GM19438 (cell line): ENCODE results near the gene HOXC5.

ENCODE experiments used
- ATAC-seq: cut with Tn5 transposase; IDR thresholded peaks from one replicate; pipeline ENCODE4 v1.9.1; 2021; ENCODE audit warnings: low read depth; ENCODE audit not compliant: unreplicated experiment

The HOXC5 gene

DNA sequence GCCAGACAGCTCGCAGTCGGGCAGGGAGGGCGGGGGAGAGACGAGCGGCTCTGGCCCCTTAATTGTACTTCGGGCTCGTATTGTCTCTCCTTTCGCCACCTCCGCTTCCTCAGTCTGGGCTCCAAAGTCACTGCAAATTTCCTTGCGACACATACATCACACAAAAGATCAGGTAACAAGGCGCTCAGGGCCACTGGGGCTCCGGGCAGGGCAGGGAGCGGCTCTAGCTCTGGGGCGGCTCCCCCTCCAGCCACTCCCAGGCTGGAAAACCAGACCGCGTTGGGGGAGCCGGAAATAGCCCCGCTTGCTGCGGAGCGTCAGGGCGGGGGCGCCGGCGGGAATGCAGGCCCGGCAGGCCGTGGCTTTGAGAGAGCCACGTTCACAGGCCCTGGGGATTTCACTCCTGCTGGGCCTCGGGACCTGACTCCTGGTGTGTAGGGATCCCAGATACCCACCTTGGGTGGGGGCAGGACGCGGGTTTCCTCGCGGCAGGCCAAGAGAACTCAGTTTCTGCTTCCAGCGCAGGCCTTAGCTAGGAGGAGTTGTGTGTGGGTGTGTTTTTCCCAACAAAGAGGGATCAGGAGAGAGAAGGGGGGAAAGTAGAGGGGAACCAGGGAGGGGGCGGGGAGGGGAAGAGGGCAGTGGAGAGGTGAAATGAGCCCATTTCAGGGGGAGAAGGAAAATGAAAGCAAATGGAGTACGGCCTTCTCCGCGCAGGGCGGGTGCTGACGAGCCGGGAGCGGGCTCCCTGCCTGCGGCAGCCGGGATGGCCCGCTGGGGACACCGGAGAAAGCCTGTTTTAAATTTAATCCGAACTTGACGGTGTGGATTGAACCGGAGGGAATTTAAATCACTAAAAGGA is 37.2 kb upstream of the HOXC5 start:
- no peak for ATAC-seq

DNA sequence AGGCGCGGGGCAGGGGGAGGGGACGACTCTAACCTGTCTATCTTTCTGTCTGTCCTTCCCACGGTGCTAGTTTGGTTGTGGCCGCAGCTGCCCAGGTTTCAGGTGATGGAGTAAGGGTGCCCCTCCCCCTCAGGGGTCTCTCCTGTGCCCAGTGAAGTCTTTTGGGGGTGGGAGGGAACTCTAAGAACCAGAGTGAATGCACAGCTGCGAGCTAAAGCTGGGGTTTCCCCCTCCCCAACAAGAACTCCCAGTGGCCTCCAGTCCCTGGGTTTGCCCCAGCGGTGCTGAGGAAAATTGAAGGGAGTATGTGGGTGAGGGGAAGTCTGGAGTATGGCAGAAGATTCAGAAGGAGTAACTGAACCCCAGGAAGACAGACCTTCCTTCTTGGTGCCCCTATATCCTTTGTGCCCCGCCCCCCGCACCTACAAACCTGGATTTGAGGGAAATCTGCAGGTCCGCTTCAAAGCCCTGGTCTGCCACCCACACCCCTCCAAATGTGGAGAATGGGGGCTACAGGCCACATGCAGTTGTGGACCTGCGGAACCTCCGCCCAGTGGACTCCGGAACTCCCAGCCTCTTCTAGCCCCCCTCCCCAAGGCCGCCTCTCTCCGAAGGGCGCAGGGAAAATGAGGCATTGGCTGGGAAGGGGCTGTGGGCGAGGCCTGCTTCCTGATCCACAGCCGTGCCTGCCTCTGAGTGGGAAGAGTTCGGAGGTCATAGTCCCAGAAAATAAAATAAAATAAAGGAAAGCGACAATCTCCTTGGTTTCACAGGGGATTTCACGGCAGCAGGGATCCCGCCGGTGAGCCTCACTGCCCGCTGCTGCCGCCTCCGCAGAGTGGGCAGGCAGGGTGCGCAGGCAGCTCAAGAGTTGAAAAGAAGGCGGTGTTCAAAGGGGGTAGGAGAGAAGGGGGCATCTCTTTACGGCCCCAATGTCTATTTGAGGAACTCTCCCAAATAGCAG is 36.3 kb upstream of the HOXC5 start:
- ATAC-seq = no peak

DNA sequence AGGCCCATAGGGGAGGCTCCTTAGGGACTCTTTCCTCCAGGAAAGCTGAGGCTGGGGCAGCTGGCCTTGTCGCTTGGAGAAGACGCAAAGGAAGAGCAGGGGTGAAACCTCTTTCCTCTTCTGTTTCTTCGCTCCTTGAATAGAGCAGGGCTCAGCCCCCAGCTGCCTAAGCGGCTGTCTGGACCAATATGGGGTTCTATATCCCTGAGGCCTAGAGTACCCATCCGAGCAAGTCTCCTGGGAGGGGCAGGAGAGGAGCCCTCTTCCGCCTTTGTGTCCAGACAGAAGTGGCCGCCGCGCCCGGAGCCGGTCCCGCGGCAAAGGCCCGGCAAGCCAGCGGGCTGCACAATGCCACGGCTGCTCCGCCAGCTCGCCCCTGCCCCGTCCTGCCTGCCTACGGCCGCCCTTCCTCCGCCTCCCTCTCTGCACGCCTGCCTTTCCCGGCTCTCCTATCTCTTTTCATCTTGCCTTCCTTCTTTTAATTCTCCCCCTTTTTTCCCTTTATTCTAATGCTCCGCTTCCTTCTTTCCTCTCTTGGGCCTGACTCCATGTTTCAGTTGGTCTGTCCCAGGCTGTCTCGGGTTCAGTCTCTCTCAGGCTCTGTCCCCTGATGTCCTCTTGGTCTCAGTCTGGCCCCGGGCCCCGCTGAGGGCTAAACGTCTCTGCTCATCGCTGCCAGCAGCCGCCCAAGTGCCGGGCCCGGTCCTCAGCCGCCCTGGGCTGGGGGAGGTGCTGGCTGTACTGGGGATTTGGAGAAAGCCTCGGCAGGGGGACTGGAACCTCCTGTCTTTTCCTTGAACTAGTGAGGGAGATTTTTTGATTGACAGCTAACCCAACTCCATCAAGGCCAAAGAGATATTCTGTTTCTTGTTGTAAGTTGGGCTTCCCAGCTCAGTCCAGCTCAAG is 35.4 kb upstream of the HOXC5 start:
- no peak for ATAC-seq

DNA sequence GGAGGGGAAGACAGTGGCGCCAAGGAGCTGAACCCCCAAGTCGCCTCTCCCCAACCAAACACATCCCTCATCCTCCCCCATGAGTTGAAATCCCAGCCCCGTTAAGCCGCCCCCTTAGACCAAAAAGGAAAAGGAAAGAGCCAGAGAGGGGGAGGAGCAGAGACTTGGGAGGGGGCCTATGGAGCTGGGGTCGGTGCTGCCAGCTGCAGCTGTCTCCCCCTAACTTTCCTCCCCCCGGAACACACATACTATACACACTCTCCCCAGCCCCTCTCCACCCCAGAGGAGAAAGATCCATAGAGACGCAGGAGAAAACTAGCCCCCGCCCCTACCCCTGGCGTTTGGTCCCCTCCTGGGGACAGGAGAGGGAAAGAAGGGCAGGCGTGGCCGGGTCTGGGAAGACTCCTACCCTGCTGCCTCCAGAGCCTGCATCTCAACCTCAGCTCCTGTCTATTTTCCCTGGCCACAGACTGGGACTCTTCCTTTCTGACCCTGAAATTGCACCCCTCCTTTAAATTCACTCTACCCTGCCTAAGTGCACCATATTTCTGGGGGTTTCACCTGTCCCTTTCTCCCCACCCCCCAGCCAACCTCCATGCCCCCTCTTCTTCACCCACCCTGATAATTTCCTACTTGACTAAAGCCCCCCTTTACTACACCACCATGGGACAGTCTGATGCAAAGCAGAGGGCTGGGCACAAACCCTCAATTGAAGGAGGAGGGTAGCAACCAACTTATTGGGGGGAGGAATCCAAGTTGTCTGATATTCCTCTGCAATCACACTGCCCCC is 34.5 kb upstream of the HOXC5 start:
- ATAC-seq = no peak

DNA sequence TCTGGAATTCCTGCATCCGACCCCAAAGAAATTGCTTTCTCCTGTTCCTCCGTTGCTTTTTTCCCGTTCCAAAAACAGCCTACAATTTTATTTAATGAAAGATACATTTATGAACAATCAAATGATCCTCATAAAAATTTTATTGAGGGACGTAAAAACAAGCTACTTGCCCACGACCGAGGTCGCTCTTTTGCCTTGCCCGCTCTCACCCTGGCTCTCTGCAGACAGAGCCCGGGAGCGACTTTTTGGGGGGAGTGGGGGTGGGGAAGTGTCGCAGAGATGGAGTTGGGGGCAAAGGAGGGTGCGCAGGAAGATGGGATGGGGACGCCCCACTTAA is 34.0 kb upstream of the HOXC5 start:
- ATAC-seq = no peak

DNA sequence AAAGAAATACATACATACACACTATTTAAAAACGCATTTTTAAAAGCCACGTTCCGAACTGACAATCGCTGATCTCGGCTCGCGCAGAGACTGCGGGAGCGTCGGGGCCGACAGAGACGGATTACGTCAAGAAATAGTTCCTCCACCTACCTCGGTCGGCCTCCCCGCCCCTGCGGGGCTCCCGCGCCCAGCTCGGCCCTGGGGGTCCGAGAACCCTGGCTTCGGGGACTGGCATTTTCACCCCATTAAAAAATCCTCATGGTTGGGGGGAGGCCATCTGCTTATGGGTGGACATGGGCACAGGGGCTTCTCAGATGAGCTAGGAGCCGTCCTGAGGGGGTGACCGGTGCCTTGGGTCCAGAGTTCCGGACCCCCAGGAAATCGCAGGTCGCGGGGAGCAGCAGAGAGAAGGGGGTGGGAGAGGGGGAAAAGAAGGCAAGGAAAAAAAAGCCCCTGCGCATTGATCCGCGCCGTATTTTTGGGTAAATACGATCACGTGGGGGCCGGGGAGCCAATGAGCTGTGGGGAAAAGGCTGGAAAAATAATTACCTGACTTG is 33.2 kb upstream of the HOXC5 start:
- ATAC-seq = no peak

DNA sequence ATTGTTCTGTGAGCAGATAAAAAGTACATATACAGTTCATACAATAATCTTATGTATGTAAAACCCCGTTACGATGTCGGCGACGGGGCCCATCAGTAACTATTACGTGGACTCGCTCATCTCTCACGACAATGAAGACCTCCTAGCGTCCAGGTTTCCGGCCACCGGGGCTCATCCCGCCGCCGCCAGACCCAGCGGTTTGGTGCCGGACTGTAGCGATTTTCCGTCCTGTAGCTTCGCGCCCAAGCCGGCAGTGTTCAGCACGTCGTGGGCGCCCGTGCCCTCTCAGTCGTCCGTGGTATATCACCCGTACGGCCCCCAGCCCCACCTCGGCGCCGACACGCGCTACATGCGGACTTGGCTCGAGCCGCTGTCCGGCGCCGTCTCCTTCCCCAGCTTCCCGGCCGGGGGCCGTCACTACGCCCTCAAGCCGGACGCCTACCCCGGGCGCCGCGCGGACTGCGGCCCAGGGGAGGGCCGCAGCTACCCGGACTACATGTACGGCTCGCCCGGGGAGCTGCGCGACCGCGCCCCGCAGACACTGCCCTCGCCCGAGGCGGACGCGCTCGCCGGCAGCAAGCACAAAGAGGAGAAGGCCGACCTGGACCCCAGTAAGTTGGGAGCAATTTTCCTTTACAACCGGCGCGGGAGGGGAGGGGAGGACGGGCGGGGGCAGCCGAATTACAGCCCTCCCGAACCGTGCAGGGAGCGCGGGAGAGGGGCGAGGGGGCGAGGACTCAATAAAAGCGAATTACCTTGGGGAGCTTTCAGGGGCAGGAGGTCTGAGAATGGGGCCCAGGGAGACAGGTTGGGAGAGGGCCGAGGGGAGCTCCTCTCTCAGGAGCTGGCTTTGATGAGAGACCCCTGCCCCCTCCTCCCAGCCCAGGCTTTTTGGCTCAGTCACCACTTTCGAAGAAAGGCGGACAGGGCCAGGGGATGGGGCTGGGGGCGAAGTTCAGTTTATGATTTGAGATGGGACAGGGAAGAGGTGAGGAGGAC is 32.4 kb upstream of the HOXC5 start, which contains the start of gene HOXC9:
Gene HOXC9, plus strand, starts transcription at position 46 of the 999 bp plus-strand sequence. Its CDS starts 28 bp downstream, at position 74.
- ATAC-seq = no peak

DNA sequence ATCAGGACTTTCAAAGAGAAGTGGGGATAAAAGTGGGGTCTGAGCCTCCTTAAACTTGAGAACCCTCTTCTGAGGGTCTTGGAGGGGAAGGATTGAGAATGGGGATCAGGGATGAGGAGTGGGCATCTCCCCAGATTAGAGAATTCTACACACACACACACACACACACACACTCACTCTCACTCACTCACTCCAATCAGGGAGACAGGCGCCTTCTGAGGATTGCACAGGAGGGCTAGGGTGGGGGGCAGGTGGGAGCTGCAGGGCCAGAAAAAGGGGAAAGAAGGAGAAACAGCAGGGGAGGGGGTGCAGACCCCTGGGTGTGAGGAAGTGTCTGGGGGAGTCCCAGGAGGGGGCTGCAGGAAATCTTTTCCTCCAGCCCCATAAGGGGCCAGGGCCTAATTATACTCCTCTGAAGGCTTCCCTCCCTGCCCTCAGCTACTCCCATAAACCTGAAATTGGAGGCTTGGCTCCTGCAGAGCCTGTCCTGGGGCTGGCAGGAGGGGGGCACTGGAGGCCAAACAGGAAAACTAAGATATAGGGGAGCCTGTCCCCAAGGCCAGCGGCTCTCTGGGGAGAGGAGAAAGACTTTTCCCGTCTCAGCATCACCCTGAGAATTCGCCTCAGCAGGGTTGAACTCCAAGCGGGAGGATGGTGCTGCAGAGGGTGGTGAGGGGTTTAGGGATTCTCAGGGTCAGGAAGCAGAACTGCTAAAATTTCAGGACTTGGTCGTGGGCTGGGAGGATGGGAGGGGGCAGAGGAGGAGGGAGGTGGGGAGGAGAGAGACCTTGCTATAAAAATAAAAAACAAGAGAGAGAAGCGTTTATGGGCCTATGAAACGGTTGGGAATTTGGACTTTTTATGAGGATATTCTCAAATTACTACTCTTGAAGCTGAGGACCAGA is 31.3 kb upstream of the HOXC5 start:
- ATAC-seq = no peak

DNA sequence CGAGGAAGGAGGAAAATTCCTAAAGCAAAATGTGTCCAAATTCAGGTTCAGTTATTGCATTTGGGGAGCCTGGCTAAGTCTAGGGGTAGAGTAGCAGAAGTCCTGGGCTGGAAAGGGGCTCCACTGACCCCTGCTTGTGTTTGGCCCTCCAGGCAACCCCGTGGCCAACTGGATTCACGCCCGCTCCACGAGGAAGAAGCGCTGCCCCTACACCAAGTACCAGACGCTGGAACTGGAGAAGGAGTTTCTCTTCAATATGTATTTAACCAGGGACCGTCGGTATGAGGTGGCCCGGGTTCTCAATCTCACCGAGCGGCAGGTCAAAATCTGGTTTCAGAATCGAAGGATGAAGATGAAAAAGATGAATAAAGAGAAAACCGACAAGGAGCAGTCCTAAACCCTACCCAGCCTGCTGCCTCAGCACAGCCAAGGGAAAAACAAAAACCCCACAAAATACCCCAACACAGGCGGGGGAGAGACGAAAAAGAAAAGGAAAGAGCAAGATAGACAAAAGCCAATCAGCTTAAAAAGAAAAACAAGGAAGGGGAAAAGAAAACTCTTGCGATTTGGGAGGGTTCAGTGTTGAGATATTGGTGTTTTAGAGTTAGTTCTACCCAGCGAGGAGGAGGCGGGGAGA is 30.5 kb upstream of the HOXC5 start:
- ATAC-seq = no peak

DNA sequence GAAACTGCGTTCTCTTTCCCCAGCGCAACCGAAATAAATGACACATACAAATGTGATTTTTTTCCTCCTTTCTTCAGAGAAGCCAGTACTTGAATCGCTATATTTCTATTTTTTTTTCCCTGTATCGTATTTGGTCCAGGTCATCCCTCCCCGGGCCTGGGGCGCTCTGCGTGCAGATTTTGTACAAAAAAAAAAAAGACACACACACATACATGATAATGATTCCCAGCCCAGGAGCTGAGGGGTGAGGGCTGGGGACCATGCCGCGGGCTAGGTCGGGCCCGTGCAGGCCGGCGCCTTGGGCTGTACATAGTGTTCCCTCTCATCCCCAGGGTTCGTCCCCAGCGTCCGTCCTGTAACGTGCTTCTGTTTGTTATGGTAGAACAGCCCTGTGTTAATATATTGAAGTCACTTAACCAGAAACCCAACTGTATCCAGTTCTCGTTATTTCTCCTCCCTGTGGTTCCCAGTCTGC is 29.9 kb upstream of the HOXC5 start:
- no peak for ATAC-seq

DNA sequence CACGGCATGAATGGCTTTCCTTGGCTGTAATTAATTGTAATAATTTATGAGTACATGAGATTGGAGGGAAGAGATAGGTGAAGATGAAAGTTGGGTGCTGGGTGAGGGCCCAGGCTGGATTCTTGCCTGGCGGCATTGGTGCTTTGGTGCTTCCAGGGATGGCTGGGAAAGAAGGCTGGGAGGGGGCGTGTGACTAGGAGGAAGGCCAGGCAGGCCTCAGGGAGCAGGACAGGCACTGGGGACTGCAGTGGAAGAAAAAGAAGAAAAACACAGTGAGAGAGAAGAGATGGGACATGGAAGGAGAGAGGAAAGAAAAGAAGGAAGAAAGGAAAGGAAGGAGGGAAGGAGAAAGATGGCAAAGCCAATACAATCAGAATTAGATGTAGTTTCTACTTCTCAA is 29.2 kb upstream of the HOXC5 start:
- ATAC-seq = no peak

DNA sequence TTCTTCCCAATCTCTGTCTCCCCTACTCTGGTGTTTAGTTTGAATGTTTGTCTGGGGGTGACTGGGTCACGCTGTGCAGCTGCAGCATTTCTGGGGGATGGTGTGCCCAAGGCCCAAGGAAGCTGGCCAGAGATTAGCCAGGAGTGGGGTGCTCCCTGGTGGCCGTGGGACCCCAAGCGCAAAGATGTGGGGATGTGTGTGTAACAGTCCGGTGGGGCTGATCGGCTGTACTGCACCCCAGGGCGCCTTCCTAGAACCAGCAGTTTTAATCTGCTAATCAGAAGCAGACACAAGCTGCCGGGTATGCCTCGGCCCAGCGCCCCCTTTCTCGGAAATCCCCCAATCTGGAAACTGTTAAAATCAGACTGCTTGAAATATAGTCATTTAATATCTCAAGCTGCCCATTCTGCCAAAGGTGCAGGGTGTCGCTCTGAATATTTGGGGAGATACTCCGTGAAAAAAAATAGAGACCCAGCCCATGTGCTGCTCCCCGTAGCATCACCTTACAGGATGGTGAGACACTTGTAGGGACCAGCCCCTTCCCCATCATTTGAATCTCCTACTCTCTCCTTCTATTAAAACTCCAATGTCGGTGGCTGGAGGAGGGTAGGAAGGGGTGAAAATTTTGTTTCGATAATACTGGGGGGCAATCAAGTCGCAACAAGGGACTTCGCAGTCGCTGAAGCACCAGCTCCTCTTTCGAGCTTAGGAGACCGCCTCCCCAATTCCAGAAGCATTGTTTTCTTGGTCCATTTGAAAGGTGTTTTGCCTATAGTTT is 28.6 kb upstream of the HOXC5 start:
- ATAC-seq = no peak

DNA sequence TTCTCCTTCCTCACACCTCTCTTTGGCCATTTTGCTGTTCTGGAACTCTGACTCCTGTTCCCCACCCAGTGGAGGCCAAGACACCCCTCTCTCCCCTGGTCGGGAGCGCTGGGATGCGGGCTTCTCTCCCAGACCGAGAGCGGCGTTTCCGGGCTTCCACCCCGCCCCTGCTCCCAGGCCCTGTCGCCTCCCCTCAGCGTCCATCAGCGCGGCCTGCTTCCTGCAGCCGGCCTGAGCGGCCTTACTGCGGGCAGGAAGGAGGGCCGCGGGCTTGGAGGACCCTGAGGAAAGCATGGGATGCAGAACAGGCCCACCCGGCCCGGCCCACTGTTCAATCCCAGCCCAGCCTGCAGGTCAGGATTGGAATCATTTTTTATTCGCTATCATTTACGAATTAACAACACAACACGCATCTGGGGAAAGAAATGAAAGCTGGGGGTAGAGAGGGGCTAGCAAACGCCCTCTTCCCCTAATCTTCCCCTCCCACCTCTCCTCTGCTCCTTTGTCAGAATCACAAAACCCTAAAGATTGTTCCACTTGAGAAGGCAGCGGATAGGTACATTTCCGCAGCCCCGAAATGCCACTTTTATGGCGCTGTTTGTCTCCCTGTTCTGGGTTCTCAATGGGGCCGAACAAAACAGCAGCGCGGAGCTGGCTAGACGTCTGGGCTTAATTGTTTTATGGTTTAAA is 27.9 kb upstream of the HOXC5 start:
- no peak for ATAC-seq

DNA sequence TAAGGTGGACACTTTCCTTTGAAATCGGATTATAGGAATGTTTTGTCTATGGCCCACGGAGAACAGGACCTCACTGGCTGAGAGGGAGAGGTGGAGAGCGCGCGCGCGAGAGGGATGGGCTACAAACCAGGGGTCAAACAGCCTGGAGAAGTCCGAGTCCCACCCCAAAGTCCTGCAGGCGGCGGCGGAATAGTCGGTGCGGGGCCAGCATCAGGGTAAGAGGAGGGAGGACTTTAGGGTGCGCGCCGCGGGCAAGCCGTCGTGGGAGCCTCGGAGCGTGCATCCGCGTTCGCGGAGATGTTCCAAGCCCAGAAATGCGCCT is 27.4 kb upstream of the HOXC5 start:
- no peak for ATAC-seq

DNA sequence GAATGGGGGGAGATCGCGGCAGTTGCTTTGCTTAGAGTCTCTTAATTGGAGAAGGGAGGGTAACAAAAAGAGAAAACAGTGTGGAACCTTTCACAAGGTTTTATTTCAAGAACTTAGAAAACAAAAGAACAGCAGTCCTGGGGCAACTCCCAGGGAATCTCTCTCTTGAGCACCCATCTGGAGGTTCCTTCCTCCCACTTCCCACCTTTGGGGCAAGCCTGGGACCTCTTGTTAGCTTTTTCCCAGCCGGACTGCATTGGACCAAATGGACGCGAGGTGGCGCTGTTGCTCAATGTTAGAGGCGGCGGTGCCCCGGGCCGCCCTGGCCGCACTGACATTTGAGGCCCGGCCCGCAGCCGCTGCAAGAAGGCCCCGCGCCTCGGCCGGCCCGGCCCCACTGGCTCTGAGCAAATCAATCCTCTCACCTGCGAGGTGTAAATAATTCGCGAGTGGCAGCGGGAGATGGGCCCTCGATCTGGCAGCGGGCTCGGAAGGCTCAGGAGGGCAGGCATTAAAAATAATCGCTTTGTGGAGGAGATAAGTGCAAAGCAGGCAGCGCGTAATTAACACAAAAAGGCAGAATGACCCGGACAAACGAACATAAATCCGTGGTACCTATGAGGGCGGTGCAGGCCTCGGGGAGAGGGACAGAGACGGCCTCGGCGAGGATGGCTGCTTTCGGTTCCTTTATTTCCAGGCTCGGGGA is 26.8 kb upstream of the HOXC5 start:
- no peak for ATAC-seq
